Brain microvascular endothelial cell (primary cell): ENCODE data around the gene GNA15.

Experiments
- DNase-seq: peaks from one replicate; pipeline ENCODE4 v3.0.0-alpha.2; 2020
- H3K27ac ChIP-seq: fragments of 250-450 bp; sonication (Bioruptor Pico); 2 replicates; pipeline ENCODE4 v1.5.1; 2020; ENCODE audit warnings: mild to moderate bottlenecking, moderate library complexity
- H3K27me3 ChIP-seq: fragments of 250-450 bp; sonication (Bioruptor Pico); replicated peaks from 2 replicates; pipeline ENCODE4 v1.5.1; 2020; ENCODE audit warnings: mild to moderate bottlenecking
- H3K36me3 ChIP-seq: fragments of 250-450 bp; sonication (Bioruptor Pico); replicated peaks from 2 replicates; pipeline ENCODE4 v1.5.1; 2020; ENCODE audit warnings: mild to moderate bottlenecking
- H3K4me3 ChIP-seq: 2 replicates; pipeline ENCODE4 v1.5.1; 2011; ENCODE audit warnings: low read depth, mild to moderate bottlenecking, control low read depth, low read length, moderate library complexity
- CTCF ChIP-seq: IDR thresholded peaks from 2 replicates; pipeline ENCODE4 v1.5.1; 2011; ENCODE audit warnings: low read depth, mild to moderate bottlenecking, moderate library complexity, low read length, control low read depth, inconsistent platforms; ENCODE audit errors: missing control alignments
- in situ Hi-C: cut with HindIII; loops from 2 replicates; pipeline ENCODE4 v1.10.0; 2017; ENCODE audit warnings: low sequenced_read_pairs, low pct_ligation_motif_present

Gene GNA15

GRCh38 chr19:3110126-3110825, 25.6 kb upstream of the GNA15 start:
- no peak overlapping the region for H3K4me3 ChIP-seq
- DNase-seq, result no peak
- in situ Hi-C loops, result no loop called here
- TF ChIP-seq CTCF, result no peak
- no peaks in the 10 kb centered on the region for H3K27me3 ChIP-seq
- no peak overlapping the region for H3K27ac ChIP-seq
- H3K36me3 ChIP-seq, result no peaks in the 10 kb centered on the region

- H3K36me3 ChIP-seq, result no peaks in the 10 kb centered on the region
Observed at GRCh38 chr19:3111586-3112247, 24.1 kb upstream of the GNA15 start.

GRCh38 chr19:3112375-3113099, 23.3 kb upstream of the GNA15 start:
- Histone ChIP-seq H3K4me3 (no peak overlapping the region), H3K27me3 (no peaks in the 10 kb centered on the region), H3K27ac (no peak overlapping the region), H3K36me3 (no peaks in the 10 kb centered on the region)
- DNase-seq, result no peak
- no peak for TF ChIP-seq CTCF
- in situ Hi-C loops, result no loop called here

More at GRCh38 chr19:3111586-3112247, 24.1 kb upstream of the GNA15 start:
- no peak for TF ChIP-seq CTCF
- H3K27me3 ChIP-seq, result no peaks in the 10 kb centered on the region
- H3K27ac ChIP-seq, result no peak overlapping the region
- in situ Hi-C loops, result no loop called here
- no peak for DNase-seq
- H3K4me3 ChIP-seq, result no peak overlapping the region

GRCh38 chr19:3113100-3114017, 22.5 kb upstream of the GNA15 start:
- in situ Hi-C loops, result no loop called here
- no peak overlapping the region for H3K27ac ChIP-seq
- peaks cover 5% of the 10 kb centered on the region for H3K36me3 ChIP-seq
- H3K4me3 ChIP-seq, result no peak overlapping the region
- DNase-seq, result no peak
- no peaks in the 10 kb centered on the region for H3K27me3 ChIP-seq
- TF ChIP-seq CTCF, result no peak

- DNase-seq, result no peak
Observed at GRCh38 chr19:3114018-3114726, 21.7 kb upstream of the GNA15 start.

More at GRCh38 chr19:3114018-3114726, 21.7 kb upstream of the GNA15 start:
- no peak for TF ChIP-seq CTCF
- in situ Hi-C loops, result no loop called here
- no peaks in the 10 kb centered on the region for H3K27me3 ChIP-seq
- H3K4me3 ChIP-seq, result no peak overlapping the region
- H3K27ac ChIP-seq, result no peak overlapping the region
- H3K36me3 ChIP-seq, result peaks cover 10% of the 10 kb centered on the region
